Gastroesophageal sphincter (tissue), 4 donors: ENCODE data around the gene TMEM123. TPM values are rescaled to one million over a fixed set of nuclear protein-coding genes. Genes with fewer than 3 reads are reported as not detected.

Experiments
- ATAC-seq: fragments of 150-250 bp; one replicate; pipeline ENCODE4 v1.9.1; 2016; ENCODE audit warnings: mild to moderate bottlenecking, moderate library complexity
- H3K27ac ChIP-seq, 4 donors: fragments of 200-600 bp; sonication (generic) in 3 of 4; 1 replicate in 3 of 4; 2 replicates in 1 of 4; pipeline ENCODE4 v1.5.1; 2016 to 2019
- H3K27me3 ChIP-seq: fragments of 200-600 bp; sonication (generic); one replicate; pipeline ENCODE4 v1.5.1; 2019
- H3K36me3 ChIP-seq, 2 donors: fragments of 200-600 bp; sonication (generic); one replicate each; pipeline ENCODE4 v1.5.1; 2019; ENCODE audit warnings: control low read depth in 1 of 2
- H3K4me1 ChIP-seq, 3 donors: fragments of 200-600 bp; sonication (generic); 1 replicate in 2 of 3; 2 replicates in 1 of 3; pipeline ENCODE4 v1.5.1; 2016 to 2019; ENCODE audit warnings: control low read depth in 2 of 3
- H3K4me3 ChIP-seq, 2 donors: fragments of 200-600 bp; sonication (generic); one replicate each; pipeline ENCODE4 v1.5.1; 2019; ENCODE audit warnings: mild to moderate bottlenecking in 1 of 2, moderate library complexity in 1 of 2
- H3K9me3 ChIP-seq, 3 donors: fragments of 200-600 bp; sonication (generic); one replicate each; pipeline ENCODE4 v1.5.1; 2017 to 2019; ENCODE audit warnings: control low read depth in 2 of 3
- CTCF ChIP-seq, 4 experiments: fragments of 200-600 bp in 2 of 4; fragments of 450-650 bp in 2 of 4; sonication (generic) in 1 of 4; IDR thresholded peaks; one replicate each; pipeline ENCODE4 v1.5.1; 2017 to 2019; ENCODE audit warnings: antibody characterized with exemption in 4 of 4, mild to moderate bottlenecking in 2 of 4, moderate library complexity in 2 of 4
- EP300 ChIP-seq: sonication (generic); formaldehyde crosslinking; IDR thresholded peaks from one replicate; pipeline ENCODE4 v1.6.1; 2017; ENCODE audit warnings: antibody characterized with exemption, mild to moderate bottlenecking
- POLR2A ChIP-seq, 2 donors: fragments of 450-650 bp; IDR thresholded peaks; one replicate each; pipeline ENCODE4 v1.6.1; 2017; ENCODE audit warnings: antibody characterized with exemption in 2 of 2, mild to moderate bottlenecking in 2 of 2, moderate library complexity in 1 of 2
- POLR2AphosphoS5 ChIP-seq: sonication (generic); formaldehyde crosslinking; IDR thresholded peaks from one replicate; pipeline ENCODE4 v1.6.1; 2017; ENCODE audit warnings: antibody characterized with exemption
- WGBS, 2 donors: methylation state at CpG; one replicate each; pipeline ENCODE4 v1.1.5; 2018; ENCODE audit warnings: low coverage in 1 of 2; 5-methylcytosine and 5-hydroxymethylcytosine counted together
- total RNA-seq, 4 donors: library from RNA; depleted of rRNA; stranded (reverse); fragments of >200 nt; gene quantifications; one replicate each; pipeline ENCODE4 v1.1.0, GENCODE V29; 2016

The TMEM123 gene
- total RNA-seq, 4 donors from 2014 or later, result 87.6 to 141 (median 101) TPM

GRCh38 chr11:102485095-102485722 is 32.6 kb upstream of the TMEM123 start:
- Histone ChIP-seq H3K4me1 (no peaks in the 10 kb centered on the region), H3K9me3 (no peaks in the 10 kb centered on the region), H3K27ac (no peak overlapping the region), H3K4me3 (no peak overlapping the region), H3K36me3 (no peaks in the 10 kb centered on the region), H3K27me3 (no peaks in the 10 kb centered on the region)
- TF ChIP-seq EP300 (no peak), POLR2AphosphoS5 (no peak), CTCF (IDR thresholded peaks at IDR 0.05) (no peak), POLR2A (IDR thresholded peaks at IDR 0.05) (no peak)
- ATAC-seq, result no peak
- 67 to 83% methylated on average over 1 to 2 of the region's 2 CpGs for WGBS, 2 donors

DNA sequence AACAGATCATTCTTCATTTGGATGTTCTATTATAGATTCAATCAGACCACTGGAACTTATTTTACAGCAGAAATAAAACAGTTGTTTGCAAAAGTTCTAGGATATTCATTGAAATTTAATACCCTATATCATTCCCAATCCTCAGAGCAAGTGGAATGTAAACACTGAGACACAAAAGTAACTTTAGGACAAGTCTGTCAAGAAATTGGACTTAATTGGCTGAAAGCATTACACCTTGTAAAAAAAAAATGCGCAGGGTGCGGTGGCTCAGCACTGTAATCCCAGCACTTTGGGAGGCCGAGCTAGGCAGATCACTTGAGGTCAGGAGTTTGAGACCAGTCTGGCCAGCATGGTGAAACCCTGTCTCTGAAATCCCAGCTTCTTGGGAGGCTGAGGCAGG is 29.9 kb upstream of the TMEM123 start:
- H3K9me3 ChIP-seq, result no peaks in the 10 kb centered on the region
- H3K27me3 ChIP-seq, result no peaks in the 10 kb centered on the region
- WGBS, 2 donors, result 37 to 61% methylated on average over 2 of the region's 3 CpGs
- H3K27ac ChIP-seq, result no peak overlapping the region
- H3K4me3 ChIP-seq, result no peak overlapping the region
- TF ChIP-seq EP300, result no peak
- no peak for ATAC-seq
- no peaks in the 10 kb centered on the region for H3K4me1 ChIP-seq
- H3K36me3 ChIP-seq, result no peaks in the 10 kb centered on the region

DNA sequence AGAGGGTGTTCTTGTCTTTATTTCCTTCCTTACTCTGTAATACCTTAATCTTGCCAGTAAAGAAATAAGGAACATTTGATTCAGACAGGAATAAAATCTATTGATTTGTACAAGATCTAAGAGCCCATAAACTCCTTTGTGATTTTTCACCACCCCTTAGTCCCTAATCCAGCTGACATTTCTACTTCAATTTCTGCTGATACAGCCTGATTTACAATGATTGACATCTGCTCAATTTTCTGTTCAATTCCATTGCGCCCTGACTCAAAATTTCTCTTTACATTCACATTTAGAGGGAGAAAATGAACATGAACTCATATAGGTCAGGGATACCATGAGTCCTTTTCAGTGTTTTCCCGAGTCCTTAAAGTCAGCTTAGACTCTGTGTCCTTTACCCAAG is 27.2 kb upstream of the TMEM123 start:
- no peak for ATAC-seq
- H3K27me3 ChIP-seq, result no peaks in the 10 kb centered on the region
- no peaks in the 10 kb centered on the region for H3K36me3 ChIP-seq
- 93 to 96% methylated on average over 2 of the region's 2 CpGs for WGBS, 2 donors
- H3K4me3 ChIP-seq, result no peak overlapping the region
- TF ChIP-seq CTCF (IDR thresholded peaks at IDR 0.05), result no peak
- TF ChIP-seq EP300, result no peak
- no peak for TF ChIP-seq POLR2AphosphoS5
- TF ChIP-seq POLR2A (IDR thresholded peaks at IDR 0.05), result no peak
- H3K9me3 ChIP-seq, result no peaks in the 10 kb centered on the region
- H3K27ac ChIP-seq, result no peak overlapping the region
- no peaks in the 10 kb centered on the region for H3K4me1 ChIP-seq

- Histone ChIP-seq H3K4me1 (no peaks in the 10 kb centered on the region), H3K27me3 (no peaks in the 10 kb centered on the region), H3K9me3 (no peaks in the 10 kb centered on the region), H3K4me3 (no peak overlapping the region), H3K27ac (no peak overlapping the region), H3K36me3 (no peaks in the 10 kb centered on the region)
- no peak for ATAC-seq
- WGBS, 2 donors, result 44 to 90% methylated on average over 1 of the region's 1 CpG
- TF ChIP-seq POLR2AphosphoS5 (no peak), CTCF (IDR thresholded peaks at IDR 0.05) (no peak), EP300 (no peak), POLR2A (IDR thresholded peaks at IDR 0.05) (no peak)
These were observed 26.2 kb upstream of the TMEM123 start for GRCh38 chr11:102478673-102479299.

GRCh38 chr11:102476812-102477211 is 24.2 kb upstream of the TMEM123 start:
- TF ChIP-seq CTCF (IDR thresholded peaks at IDR 0.05) (no peak), POLR2A (IDR thresholded peaks at IDR 0.05) (no peak), POLR2AphosphoS5 (no peak), EP300 (no peak)
- no peak overlapping the region for H3K4me3 ChIP-seq
- no peaks in the 10 kb centered on the region for H3K4me1 ChIP-seq
- no peak overlapping the region for H3K27ac ChIP-seq
- no peaks in the 10 kb centered on the region for H3K9me3 ChIP-seq
- ATAC-seq, result no peak
- H3K36me3 ChIP-seq, result no peaks in the 10 kb centered on the region
- no peaks in the 10 kb centered on the region for H3K27me3 ChIP-seq
- WGBS, 2 donors, result 40% methylated on average over 1 of the region's 1 CpG; no CpG with 5 or more reads in 1 of the 2 donors
